Retina (tissue), 1 donor: ENCODE data around the gene MYZAP.
A peak's percentile ranks its signal among the peaks of the same experiment; 100 is the strongest.

Source experiments
- DNase-seq: peaks from one replicate; pipeline ENCODE4 v3.0.0-alpha.2; 2016

The MYZAP gene

DNA sequence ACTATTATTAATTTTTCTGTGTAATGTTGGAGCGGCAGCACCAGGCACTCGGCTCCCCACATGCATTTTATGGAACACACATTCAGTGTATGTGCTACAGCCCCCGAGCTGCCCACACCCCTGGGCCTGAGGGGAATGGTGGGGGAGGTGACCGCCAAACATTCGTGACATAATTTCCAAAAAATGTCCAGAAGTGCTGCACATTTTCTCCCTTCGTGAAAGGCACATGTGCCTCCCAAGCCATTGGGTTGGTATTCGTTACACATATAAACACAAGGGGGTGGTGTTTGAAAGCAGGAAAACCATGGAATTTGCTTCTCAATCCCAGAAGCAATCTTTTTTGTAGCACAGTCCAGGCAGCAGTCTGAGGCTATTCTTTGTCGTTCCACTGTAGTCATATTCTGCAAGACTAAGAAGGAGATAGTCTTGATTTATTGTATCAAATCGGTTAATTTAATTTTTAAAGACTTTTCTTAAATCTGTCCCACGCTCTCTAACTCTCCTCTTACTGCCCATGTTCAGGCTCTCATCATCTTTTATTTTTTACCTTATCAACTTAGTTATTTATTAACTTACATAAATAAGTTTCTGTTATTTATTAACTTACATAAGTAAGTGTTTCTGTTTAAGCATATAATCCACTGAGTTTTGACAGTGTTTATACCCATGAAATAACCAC lies 75.6 kb downstream of the MYZAP start:
- DNase-seq: peak; percentile 50

DNA sequence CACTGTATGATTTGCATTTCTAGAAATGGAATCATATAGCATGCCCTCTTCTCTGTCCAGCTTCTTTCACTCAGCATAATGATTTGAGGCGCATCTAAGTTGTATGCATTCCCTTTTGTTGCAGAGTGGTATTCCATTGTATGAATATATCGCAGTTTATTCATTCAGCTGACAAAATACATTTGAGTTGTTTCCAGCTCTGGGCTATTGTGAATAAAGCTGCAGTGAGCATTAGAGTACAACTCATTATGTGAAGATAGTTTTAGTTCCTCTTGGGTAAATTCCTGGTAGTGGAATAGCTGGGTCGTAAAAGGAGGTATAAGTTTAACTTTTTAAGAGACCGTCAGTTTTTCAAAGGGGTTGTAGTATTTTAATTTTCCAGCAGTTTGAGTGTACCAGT lies 76.3 kb downstream of the MYZAP start:
- no peak for DNase-seq

DNA sequence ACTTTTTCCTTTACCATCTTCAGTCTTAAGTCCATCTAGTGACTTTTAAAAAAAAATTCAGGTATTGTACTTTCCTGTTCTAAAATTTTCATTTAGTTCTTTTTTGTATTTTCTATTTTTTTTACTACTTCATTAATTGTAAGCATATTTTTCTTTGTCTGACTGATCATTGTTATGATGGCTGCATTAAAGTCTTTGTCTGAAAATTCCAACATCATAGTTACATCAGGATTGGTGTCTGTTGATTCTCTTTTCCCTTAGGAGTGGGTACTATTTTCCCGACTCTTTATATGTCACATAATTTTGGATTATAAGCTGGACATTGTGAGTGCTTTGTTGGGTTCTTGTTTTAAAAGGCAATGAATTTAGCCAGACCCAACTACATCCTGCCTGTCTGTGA lies 79.9 kb downstream of the MYZAP start:
- no peak for DNase-seq

DNA sequence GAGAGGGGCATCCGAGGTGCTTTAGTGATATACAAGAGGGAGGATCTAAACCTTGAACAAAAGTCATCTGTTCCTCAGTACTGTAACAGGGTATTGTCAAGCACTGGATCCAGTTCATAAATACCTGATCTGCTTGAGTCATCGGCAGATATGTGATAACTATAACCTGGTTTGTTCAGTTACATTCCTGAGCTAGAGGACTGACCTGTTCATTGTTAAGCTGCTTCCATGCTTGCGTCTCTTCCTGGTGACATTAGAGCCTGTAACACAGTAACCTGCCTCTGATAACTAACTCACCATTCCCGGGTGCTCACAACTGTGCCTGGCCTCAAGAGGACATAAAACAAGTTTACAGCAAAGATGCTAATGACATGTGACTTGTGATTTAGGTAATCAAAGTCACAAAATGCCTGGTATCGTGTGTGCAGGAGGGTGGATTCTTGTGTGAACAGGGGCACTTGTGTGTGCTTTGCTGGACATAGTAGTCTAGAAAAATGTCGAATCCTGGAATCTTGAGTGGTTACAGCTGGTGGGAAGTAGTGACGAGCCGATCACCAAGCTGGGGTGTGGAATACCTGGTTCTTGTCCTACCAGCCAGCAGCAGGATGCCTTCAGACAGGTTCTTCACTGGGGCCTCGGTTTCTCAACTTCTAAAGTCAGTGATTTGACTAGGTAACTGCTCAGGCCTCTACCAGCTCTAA lies 83.9 kb downstream of the MYZAP start:
- DNase-seq: no peak

DNA sequence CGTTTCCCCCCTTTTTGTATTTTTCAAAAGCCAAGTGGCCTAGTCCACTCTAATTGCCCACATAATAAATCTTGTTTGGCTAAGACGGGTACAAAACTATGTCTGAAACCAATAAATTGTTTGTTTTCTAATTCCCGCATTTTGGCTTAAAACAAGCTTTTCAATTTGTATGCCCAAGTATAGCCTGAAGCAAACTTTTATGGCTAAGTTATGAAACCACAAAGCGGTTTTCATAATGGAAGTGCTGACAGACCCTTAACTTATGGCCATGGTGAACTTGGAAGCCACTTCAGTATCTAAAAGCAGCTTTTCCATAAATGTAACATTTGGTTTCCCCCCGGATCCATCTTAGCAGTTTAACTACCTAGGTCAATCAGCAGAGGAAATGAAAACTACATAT lies 84.9 kb downstream of the MYZAP start:
- no peak for DNase-seq

DNA sequence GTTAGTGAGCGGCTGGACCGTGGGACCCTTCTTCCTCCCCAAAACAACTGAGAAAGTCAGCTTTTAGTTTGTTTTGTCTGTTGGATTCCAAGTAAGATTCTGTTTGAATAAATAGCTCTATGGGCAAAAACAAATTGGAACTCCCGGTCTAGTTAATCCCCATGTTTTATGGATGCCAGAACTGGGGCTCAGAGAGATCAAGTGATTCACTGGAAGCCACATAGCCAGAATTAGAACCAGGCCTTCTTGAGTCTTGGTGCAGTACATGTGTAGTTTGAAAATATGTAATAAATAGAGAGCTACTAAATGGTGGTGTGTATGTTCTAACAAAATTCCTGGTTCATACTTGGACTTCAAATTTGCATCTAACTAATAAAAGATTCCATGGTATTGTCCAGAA lies 85.5 kb downstream of the MYZAP start:
- no peak for DNase-seq

DNA sequence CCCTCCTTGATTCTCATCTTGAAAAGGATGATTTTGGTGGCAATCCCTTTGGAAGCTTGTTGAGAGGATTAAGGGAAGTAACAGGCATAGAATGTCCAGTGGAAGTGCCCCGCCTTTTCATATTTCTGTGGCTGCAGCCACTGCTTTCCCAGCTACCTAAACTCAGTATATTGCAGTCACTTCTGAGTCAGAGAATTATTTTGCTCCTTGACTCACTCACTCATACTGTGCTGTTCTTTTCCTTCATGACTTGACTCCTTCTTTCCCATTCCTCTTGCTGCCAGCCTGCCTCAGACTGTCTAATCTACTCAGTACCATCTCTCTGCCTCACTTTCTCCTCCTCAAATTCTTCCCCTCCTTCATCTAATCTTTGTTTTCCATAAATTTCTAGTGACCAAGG lies 88.3 kb downstream of the MYZAP start:
- DNase-seq: no peak

DNA sequence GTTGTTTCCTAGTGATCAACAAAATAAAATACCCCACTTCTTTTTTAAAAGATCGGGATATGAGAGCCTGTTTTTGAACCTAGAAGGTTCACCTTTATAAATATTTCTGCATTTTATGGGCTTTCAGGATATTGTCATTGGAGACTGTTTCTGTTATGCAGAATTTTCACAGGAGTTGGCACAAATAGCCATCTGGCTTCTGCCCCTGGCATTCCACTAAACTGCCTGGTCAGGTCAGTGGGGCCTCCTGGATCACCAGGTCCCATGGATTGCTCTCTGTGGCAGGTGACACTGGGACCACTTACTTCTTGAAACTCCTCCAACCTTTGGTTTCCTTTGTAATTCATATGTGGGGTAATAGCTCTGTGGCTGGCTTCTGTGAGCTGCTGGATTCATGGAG lies 89.3 kb downstream of the MYZAP start:
- DNase-seq: no peak

DNA sequence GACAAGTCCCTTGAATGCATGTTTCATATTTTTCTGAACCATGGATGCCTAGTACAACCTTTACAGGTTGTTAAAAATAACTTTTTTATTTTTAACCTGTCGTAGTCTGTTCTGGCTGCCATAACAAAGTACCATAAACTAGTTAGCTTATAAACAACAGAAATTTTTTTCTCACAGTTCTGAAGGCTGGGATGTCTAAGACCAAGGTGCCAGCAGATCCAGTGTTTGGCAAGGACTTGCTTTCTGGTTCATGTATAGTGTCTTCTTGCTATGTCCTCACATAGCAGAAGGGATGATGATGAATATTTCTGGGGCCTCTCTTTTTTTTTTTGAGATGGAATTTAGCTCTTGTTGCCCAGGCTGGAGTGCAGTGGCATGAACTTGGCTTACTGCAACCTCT lies 91.8 kb downstream of the MYZAP start:
- DNase-seq: no peak

DNA sequence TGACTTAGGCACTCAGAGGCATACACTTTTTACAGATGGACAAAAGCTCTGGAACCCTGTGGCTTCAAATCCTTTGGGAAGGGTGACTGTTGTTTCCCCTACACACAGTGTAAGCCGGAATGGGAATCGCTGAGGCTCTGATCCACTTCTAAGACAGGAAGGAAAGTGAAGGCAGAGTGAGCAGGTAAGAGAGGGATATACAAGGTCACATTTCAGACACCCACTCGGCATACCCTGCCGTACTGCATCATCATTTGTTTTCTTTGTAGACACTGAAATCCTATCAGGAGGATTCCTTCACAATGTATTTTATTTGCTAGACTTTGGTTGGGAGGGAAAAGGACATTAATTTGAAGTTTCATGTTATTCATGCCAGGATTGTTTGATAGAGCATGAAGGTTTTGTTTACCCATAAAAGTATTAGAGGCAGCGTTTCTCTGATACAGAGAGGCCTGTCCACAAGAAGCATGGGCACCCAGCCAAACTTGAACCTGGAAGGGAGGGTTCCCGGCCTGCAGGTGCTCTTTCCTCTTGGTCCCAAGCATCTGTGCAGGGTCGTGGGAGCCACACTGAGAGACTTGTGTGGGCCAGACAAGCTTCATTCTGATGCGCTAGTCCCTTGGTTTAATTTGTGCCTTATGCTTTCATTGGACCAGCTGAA lies 92.9 kb downstream of the MYZAP start:
- DNase-seq: no peak

DNA sequence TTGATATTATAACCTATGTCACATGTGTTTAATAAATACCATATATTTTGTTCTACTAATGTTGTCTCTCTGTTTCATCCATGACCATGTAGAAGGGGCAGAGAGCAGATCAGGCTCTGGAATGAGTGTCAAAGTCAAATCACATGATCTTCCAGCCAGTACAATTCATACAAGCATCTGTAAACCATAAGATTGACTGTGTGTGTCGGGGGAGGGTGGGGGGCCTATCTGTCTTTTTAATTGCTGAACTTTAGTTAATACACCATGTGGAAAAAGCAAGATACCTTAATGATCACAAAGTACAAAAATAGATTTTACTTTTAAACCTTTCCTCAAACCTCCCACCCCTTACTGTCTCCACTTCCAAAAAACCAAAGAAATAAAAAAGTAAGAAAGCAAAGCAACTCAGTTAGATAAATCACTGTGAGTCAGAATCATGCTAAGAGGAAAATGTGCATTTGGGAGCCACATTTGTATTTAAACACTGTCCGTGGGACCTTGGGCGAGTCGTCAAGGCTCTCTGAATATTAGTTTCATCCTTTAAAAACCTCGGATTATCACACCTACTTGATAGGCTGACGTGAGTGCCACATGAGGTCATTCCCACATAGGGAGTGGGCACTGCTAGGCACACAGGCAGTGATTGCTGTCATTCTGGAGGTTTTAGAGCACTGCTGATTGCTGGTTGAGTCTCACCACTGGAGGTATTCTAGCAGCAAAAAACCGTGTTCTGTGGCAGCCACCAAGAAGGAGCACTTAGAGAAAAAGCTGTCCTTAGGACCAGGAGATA lies 93.8 kb downstream of the MYZAP start:
- DNase-seq: no peak

DNA sequence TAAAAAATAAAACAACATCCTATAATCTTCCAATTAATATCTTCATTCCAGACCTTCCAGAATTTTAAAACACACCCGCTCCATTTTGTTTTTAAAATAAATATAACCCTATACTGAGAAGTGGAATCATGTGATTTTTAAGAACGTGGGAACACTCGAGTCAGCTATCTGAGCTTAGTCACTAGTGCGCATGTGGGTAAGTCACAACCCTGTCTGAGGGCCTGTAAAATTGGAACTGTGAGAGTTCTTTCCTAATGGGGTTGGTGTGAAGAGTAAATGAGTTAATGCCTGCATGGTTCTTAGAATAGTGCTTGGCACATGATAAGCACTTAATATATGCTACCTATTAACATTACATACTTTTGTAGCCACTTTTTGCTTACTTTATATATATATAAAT lies 95.0 kb downstream of the MYZAP start:
- no peak for DNase-seq

DNA sequence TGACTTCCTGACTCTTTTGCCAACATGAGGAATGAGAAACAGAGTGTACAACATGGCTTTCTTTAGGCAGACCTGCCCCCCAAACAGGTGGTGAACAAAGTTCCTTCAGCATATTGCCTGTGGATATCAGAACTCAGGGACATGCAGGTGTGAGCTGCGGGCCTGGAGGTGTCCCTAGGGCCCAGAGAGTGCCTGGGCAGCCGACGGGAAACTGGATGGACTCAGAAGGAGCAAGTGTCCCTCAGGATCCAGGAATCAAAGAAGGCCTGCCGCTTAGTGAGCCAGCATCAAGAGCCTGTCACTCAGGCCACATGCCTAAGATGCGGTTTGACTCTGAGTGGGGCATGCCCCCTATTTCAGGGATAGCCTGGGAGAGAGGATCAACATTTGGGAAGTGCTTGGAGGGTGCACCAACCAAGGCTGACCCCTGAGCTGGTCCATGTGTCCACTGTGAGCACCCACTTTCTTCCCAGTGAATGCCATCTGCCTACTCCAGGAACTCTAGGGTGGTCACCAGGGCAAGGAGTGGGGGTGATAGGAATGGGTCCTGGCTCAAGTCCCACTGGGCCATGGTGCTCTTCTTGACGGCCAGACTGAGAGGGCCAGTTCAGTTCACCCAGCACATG lies 98.8 kb downstream of the MYZAP start:
- DNase-seq: no peak

DNA sequence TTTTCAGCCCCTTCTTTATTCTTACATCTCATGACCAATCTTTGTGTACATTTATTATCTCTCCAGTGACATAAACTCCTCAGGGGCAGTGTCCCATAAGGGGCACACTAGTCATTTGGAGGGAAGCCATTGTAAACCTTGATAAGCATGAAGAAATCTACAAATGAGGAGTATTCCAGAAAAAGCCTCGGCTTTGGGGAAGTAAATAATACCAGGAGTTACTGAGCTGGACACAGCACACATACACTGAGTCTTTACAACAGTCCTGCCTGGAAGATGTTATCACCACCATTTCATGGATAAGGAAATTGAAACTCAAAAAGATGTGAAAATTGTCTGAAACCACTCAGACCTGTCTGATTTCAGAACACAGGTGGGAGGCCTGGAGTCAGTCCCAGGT lies 99.4 kb downstream of the MYZAP start:
- DNase-seq: no peak

DNA sequence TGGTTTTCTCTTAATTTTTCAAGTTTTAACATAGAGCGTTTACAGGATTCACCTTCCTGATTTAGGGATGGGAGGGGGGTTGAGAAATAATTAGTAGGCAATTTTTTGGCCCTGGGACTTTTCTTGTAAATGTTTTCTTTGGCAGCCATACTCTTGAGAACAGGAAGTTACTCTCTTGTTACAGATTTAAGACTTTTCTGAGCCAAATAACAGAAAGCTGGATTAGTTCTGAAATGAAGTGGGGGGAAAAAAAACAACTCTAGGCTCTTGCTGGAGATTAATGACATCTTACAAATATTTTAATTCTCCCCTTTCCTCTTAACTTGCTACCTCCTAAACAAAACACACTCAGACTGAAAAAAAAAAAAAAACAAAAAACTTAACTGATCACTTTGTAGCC lies 101.0 kb downstream of the MYZAP start:
- no peak for DNase-seq

DNA sequence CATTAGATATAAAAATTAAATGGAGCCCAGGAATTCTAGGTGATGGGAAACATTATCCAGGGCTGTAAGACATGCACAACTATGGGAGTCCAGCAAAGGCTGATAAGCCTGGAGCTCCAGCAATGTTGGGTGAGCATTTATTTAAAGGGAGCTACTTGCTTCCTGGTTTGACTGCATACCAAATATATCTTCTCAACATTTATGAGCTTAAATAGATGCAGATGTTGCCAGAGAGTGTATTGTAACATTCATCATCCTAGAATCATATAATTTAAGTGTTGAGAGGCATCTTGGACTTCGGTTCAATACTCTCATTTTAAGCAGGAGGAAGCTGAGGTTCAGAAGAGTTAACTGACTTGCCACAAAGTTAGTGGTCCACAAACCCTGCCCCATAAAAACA lies 102.6 kb downstream of the MYZAP start:
- no peak for DNase-seq

DNA sequence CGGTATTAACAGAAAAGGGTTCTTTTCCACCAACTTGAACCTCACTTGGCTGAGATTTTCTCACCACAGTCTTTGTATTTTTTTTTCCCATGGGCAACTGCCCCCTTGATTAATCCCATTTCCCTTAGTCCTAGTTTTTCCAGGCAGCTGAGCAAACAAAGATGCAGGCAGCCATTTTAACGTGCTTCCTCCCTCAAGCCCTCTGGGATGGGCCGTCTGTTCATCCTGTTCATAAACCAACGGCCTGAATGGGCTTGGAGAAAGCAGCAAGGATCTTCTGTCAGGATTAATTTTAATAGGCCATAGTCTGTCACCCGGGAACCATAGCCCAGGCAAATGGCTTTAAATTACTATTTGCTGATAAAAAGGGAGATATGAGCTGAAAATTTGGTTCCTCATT lies 104.4 kb downstream of the MYZAP start:
- DNase-seq: peak; percentile 9

DNA sequence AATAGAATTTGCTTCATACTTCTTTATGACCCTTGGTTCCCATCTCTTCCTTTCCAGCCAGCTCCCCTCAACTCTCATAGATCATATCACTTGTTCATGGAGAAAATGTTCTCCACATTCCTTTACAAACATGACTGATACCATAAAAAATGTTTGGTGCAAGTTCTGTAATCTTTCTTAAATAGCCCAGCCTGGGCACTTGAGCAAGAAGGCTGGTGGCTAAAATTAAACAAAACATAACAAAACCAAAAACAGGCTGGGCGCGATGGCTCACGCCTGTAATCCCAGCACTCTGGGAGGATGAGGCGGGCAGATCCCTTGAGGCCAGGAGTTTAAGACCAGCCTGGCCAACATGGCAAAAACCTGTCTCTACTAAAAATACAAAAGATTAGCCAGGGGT lies 105.9 kb downstream of the MYZAP start:
- DNase-seq: no peak

DNA sequence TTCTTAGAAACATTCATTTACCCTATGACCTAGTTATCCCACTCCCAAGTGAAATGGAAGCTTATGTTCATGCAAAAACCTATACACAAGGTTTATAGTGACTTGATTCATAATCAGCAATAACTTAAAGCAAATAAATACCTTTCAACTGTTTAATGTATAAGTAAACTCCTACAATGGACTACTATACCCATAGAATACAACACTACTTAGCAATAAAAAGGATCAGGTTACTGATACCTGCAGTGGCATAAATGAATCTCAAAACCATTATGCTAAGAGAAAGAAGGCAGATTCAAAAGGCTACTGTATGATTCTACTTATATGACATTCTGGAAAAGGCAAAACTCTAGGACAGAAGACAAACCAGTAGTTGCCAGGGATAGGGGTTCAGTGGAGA lies 106.5 kb downstream of the MYZAP start:
- no peak for DNase-seq

DNA sequence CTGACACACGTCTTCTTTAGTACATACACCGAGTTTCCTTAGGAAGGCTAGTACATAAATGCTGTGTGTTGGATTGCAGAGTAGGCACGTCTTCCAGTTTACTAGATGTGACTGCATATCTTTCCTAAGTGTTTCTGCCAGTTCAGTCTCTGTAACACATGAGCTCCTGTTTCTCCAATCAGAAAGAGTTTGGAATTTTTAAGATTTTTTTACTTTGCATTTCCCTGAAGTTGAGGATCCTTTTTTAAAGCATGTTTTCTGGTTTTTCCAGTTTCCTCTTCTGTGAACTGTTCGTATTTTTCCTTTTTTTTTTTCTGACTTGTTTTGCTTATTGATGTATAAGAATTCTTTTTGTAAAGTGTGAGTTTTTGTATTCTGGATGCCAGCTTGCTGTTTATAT lies 107.3 kb downstream of the MYZAP start:
- DNase-seq: no peak

DNA sequence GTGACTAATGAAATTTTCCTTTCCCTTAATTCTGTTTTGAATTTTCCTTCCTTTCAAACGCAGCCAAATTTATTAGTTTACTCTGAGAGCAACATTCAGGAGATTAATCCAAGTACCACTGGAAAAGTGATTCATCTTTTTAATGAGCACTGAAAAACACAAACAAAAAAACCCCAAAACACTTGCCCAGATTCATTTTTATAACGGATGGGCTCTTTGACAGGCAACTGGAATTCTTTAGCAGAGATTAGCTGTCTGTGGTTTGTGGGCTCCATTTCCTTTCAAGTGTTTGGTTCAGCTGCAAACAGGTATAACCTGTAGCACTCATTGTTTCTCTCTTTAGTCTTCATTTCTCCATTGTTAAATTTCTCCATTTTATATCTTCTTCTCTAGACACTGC lies 111.7 kb downstream of the MYZAP start:
- DNase-seq: no peak

DNA sequence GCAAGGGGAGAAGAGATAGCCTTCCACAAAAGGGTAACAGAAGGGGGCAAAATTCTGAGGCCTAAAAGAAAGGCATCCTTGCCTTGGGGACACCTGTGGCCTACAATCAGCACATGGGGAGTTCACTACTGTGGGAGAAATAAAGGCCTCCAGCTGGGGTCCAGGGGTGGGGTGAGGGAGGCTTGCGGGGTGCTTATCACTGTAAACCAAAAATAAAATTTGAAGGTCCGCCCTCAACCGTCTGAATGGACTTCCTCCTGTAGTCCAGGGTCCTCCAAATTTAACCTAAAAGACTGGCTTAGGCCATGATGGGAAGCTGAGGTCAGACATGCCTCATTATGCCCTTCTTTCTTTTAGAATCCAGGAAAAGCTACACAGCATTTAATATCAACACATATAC lies 112.7 kb downstream of the MYZAP start:
- no peak for DNase-seq

DNA sequence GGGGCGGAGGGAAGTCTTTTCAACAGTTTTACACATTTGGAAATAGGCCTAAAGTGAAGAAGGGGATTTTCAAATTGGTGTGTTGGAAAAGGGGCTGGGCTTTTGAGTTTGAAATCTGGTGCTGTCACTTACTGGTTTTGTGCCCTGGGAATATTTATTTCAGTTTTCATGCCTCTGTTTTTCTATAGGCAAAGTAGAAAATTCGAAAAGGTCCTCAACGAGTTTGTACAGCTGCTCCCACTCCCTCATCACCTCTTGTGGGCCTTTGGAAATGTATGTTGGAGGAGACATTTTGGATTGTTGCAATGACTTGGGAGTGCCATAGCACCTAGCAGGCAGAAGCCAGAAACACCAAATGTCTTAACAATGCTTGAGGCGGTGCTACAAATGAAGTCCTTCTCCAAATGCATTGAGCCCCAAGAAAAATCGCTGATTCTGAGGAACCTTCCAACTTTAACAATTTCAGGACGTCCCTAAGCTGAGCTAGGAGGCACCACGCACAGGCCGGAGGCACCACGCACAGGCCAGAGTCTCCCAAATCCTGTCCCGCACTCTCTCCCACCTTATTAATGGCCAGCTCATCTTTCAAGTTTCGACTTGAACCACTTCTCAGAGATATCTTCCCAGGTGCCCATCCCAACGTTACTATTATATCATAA lies 114.2 kb downstream of the MYZAP start:
- no peak for DNase-seq
